A549 (cell line): ENCODE measurements around the gene KCNJ11. TPM values are rescaled to one million over a fixed set of nuclear protein-coding genes. Genes with fewer than 3 reads are reported as not detected.

Experiments used
- ATAC-seq, 2 experiments: fragments of 200-7000 bp in 1 of 2; fragments of >200 bp in 1 of 2; cut with Nextera tagmentation in 1 of 2; cut with Tn5 transposase in 1 of 2; 3 replicates each; pipeline versions ENCODE4 v1.8.0 to v1.9.1; 2018 to 2020; ENCODE audit warnings: mild to moderate bottlenecking in 1 of 2, moderate library complexity in 1 of 2
- CTCF ChIA-PET: fragments of 300-600 bp; sonication (Branson Sonifier 250); formaldehyde crosslinking; extraction: SDS; loops from one replicate; lab custom pipeline; 2021; ENCODE audit warnings: antibody characterized with exemption, inconsistent platforms; lab: Yijun Ruan, JAX
- POLR2A ChIA-PET: fragments of 350-600 bp; formaldehyde crosslinking; extraction: SDS; loops from one replicate; lab custom pipeline; 2021; ENCODE audit warnings: antibody characterized with exemption, inconsistent platforms; lab: Yijun Ruan, JAX
- DNase-seq, 2 experiments: peaks; one replicate each; pipeline versions ENCODE4 v3.0.0 to v3.0.0-alpha.2; 2011 to 2016; ENCODE audit warnings: low read depth in 1 of 2, low spot score in 1 of 2
- FAIRE-seq: peaks from 2 replicates; lab custom pipeline; 2011; peaks lifted over from hg19 to GRCh38; lab: Jason Lieb, UNC
- H3K27ac ChIP-seq, 2 experiments: fragments of >200 bp; sonication (Bioruptor Twin); formaldehyde crosslinking; 3 replicates each; pipeline ENCODE4 v1.5.1; 2016 to 2017
- H3K4me1 ChIP-seq: fragments of >200 bp; sonication (Bioruptor Twin); formaldehyde crosslinking; 3 replicates; pipeline ENCODE4 v1.6.1; 2016
- H3K4me2 ChIP-seq: fragments of >200 bp; sonication (Bioruptor Twin); formaldehyde crosslinking; 3 replicates; pipeline ENCODE4 v1.6.1; 2016
- H3K4me3 ChIP-seq: fragments of >200 bp; sonication (Bioruptor Twin); formaldehyde crosslinking; 3 replicates; pipeline ENCODE4 v1.5.1; 2016
- H3K9me3 ChIP-seq: fragments of >200 bp; sonication (Bioruptor Twin); formaldehyde crosslinking; 3 replicates; pipeline ENCODE4 v1.6.1; 2016
- BCL3 ChIP-seq: fragments of >200 bp; sonication (Bioruptor Twin); formaldehyde crosslinking; IDR thresholded peaks from 3 replicates; pipeline ENCODE4 v1.6.1; 2016
- CBX2 ChIP-seq: fragments of 200-600 bp; sonication (generic); IDR thresholded peaks from 2 replicates; pipeline ENCODE4 v1.6.1; 2016; ENCODE audit warnings: low read depth, mild to moderate bottlenecking, borderline replicate concordance
- CBX8 ChIP-seq: fragments of 200-600 bp; sonication (generic); IDR thresholded peaks from 2 replicates; pipeline ENCODE4 v1.6.1; 2016
- CEBPB ChIP-seq, 2 experiments: fragments of >200 bp in 1 of 2; sonication (Bioruptor Twin) in 1 of 2; formaldehyde crosslinking in 1 of 2; IDR thresholded peaks; 2 replicates each; pipeline ENCODE4 v1.6.1; 2012 to 2016
- CHD2 ChIP-seq: fragments of 150-350 bp; IDR thresholded peaks from 2 replicates; pipeline ENCODE4 v1.6.1; 2014; ENCODE audit warnings: low read length; ENCODE audit not compliant: partially characterized antibody
- CHD4 ChIP-seq: fragments of 200-600 bp; sonication (generic); IDR thresholded peaks from 2 replicates; pipeline ENCODE4 v1.6.1; 2016; ENCODE audit warnings: antibody characterized with exemption, mild to moderate bottlenecking, borderline replicate concordance
- E2F6 ChIP-seq: IDR thresholded peaks from 2 replicates; pipeline ENCODE4 v1.6.1; 2012; ENCODE audit warnings: low read depth, borderline replicate concordance
- EHF ChIP-seq: fragments of 250-450 bp; sonication (Bioruptor Pico); IDR thresholded peaks from 2 replicates; pipeline ENCODE4 v1.5.0; 2020; ENCODE audit warnings: mild to moderate bottlenecking
- FOXS1 ChIP-seq: fragments of 250-450 bp; sonication (Bioruptor Pico); IDR thresholded peaks from 2 replicates; pipeline ENCODE4 v1.5.0; 2020; ENCODE audit warnings: mild to moderate bottlenecking, moderate library complexity
- GATA3 ChIP-seq: IDR thresholded peaks from 2 replicates; pipeline ENCODE4 v1.6.1; 2012; ENCODE audit warnings: borderline replicate concordance
- HEYL ChIP-seq: fragments of 250-450 bp; sonication (Bioruptor Pico); IDR thresholded peaks from 2 replicates; pipeline ENCODE4 v1.8.0; 2021; ENCODE audit warnings: mild to moderate bottlenecking, moderate library complexity
- JUN ChIP-seq, 2 experiments: fragments of >200 bp; sonication (Bioruptor Twin); formaldehyde crosslinking; IDR thresholded peaks; 2 replicates in 1 of 2; 3 replicates in 1 of 2; pipeline ENCODE4 v1.6.1; 2016 to 2017
- JUNB ChIP-seq: fragments of >200 bp; sonication (Bioruptor Twin); formaldehyde crosslinking; IDR thresholded peaks from 2 replicates; pipeline ENCODE4 v1.6.1; 2016
- KDM1A ChIP-seq: fragments of 200-600 bp; sonication (generic); IDR thresholded peaks from 2 replicates; pipeline ENCODE4 v1.6.1; 2016; ENCODE audit warnings: low read depth, mild to moderate bottlenecking
- KDM5A ChIP-seq: fragments of 200-600 bp; sonication (generic); IDR thresholded peaks from 2 replicates; pipeline ENCODE4 v1.6.1; 2016; ENCODE audit warnings: antibody characterized with exemption, mild to moderate bottlenecking
- NFE2L2 ChIP-seq: fragments of 150-350 bp; conservative IDR thresholded peaks from 2 replicates; pipeline ENCODE4 v1.6.1; 2014; ENCODE audit warnings: low read length
- NPAS2 ChIP-seq: fragments of 250-450 bp; sonication (Bioruptor Pico); IDR thresholded peaks from 2 replicates; pipeline ENCODE4 v1.8.0; 2022; ENCODE audit warnings: mild to moderate bottlenecking, moderate library complexity, borderline replicate concordance
- NR3C1 ChIP-seq: fragments of >200 bp; sonication (Bioruptor Twin); formaldehyde crosslinking; IDR thresholded peaks from 3 replicates; pipeline ENCODE4 v1.6.1; 2017
- PHF8 ChIP-seq: fragments of 200-600 bp; sonication (generic); IDR thresholded peaks from 2 replicates; pipeline ENCODE4 v1.6.1; 2016; ENCODE audit warnings: low read depth, mild to moderate bottlenecking, antibody characterized with exemption, moderate library complexity, borderline replicate concordance
- POLR2AphosphoS2 ChIP-seq: conservative IDR thresholded peaks from 2 replicates; pipeline ENCODE4 v1.6.1; 2012; ENCODE audit warnings: low read length, improper control_type of control experiment, inconsistent platforms
- RAD21 ChIP-seq, 2 experiments: fragments of >200 bp in 1 of 2; sonication (Bioruptor Twin) in 1 of 2; formaldehyde crosslinking in 1 of 2; IDR thresholded peaks in 1 of 2; conservative IDR thresholded peaks in 1 of 2; 2 replicates in 1 of 2; 3 replicates in 1 of 2; pipeline ENCODE4 v1.6.1; 2012 to 2018; ENCODE audit warnings: inconsistent platforms in 1 of 2
- RCOR1 ChIP-seq: fragments of 150-350 bp; IDR thresholded peaks from 2 replicates; pipeline ENCODE4 v1.6.1; 2014; ENCODE audit warnings: antibody characterized with exemption, low read length, low read depth
- RNF2 ChIP-seq: fragments of 200-600 bp; sonication (generic); IDR thresholded peaks from 2 replicates; pipeline ENCODE4 v1.6.1; 2016; ENCODE audit warnings: low read depth, mild to moderate bottlenecking, antibody characterized with exemption, moderate library complexity, borderline replicate concordance
- SMC3 ChIP-seq: fragments of >200 bp; sonication (Bioruptor Twin); formaldehyde crosslinking; IDR thresholded peaks from 3 replicates; pipeline ENCODE4 v1.6.1; 2018; ENCODE audit warnings: inconsistent platforms
- SREBF2 ChIP-seq: fragments of 450-650 bp; IDR thresholded peaks from 2 replicates; pipeline ENCODE4 v1.6.1; 2014; ENCODE audit warnings: mild to moderate bottlenecking, moderate library complexity
- ZC3H11A ChIP-seq: fragments of 450-650 bp; IDR thresholded peaks from 2 replicates; pipeline ENCODE4 v1.6.1; 2014; ENCODE audit warnings: antibody characterized with exemption, mild to moderate bottlenecking
- ZFP36 ChIP-seq: fragments of 450-650 bp; IDR thresholded peaks from 2 replicates; pipeline ENCODE4 v1.6.1; 2014; ENCODE audit warnings: borderline replicate concordance; ENCODE audit not compliant: partially characterized antibody
- WGBS: methylation state at CpG from one replicate; pipeline ENCODE4 v1.1.6; 2017; ENCODE audit errors: missing lambda C conversion rate; 5-methylcytosine and 5-hydroxymethylcytosine counted together
- polyA plus RNA-seq, 4 experiments: library from polyadenylated mRNA; depleted of rRNA in 3 of 4; stranded (reverse); fragments of >200 nt; fragmentation: RNase III in 1 of 4; extraction: RNeasy Plus Mini Kit Qiagen cat#74134 plus additional on column Dnase treatment in 1 of 4; gene quantifications; 2 replicates in 3 of 4; 3 replicates in 1 of 4; pipeline ENCODE4 v1.2.3, GENCODE V29; 2011 to 2017
- TF ChIP-seq, protein P1 (sequence below): fragments of 150-350 bp; IDR thresholded peaks from 2 replicates; pipeline ENCODE4 v1.6.1; 2014; ENCODE audit warnings: low read depth, mild to moderate bottlenecking, low read length
- TF ChIP-seq, protein P2 (sequence below): IDR thresholded peaks from 2 replicates; pipeline ENCODE4 v1.6.1; 2012

The KCNJ11 gene
- polyA plus RNA-seq, 2 of the 4 experiments (the other 2 are of a cell fraction): 0.18 to 0.53 TPM

GRCh38 chr11:17369684-17370243 is 18.7 kb downstream of the KCNJ11 start:
- TF ChIP-seq ZFP36 (peak; percentile 97), PHF8 (no peak), NFE2L2 (no peak)
- no peak overlapping the region for H3K4me2 ChIP-seq
- H3K27ac ChIP-seq: no peak overlapping the region
- CTCF ChIA-PET: interaction anchor here (0.6 to 2.3 kb wide), 5 partner anchors 14 to 135 kb away, joined by 3 to 21 read pairs (median 4); no protein-coding TSS in a partner anchor
- FAIRE-seq (no peak), ATAC-seq (no peak), DNase-seq (no peak)
- H3K4me3 ChIP-seq: no peak overlapping the region
- 59% methylated on average over 2 of the region's 2 CpGs for WGBS
- H3K4me1 ChIP-seq: no peaks in the 10 kb centered on the region
- POLR2A ChIA-PET: no interaction called here
- H3K9me3 ChIP-seq: peaks cover 25% of the 10 kb centered on the region

DNA sequence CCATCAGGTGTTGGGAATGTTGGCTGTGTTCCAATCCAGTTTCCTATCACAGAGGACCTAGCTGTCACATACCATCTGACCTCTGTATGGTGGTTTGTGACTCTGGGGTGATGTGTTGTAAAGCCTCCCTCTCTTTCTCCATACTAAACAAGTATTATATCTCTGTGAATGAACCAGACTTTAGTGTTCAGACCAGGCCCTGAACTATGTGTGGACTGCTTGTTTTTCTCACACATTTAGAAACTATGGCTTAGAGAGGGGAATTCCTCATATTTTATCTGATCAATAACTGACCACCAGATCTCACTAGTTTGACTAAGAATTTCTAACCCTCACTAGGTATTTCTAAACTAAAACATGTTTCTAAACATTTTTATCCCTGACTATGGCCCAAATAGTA is 19.4 kb downstream of the KCNJ11 start:
- no peak overlapping the region for H3K4me2 ChIP-seq
- no peak overlapping the region for H3K4me3 ChIP-seq
- no peak overlapping the region for H3K27ac ChIP-seq
- TF ChIP-seq RAD21 (conservative IDR thresholded peaks at IDR 0.05 in 1 of 2, IDR thresholded peaks at IDR 0.05 in 1 of 2): no peak
- no peak for TF ChIP-seq EHF (CRISPR knock-in tag)
- no peak for TF ChIP-seq CBX2
- TF ChIP-seq CHD4: no peak
- TF ChIP-seq RNF2: no peak
- no peak for TF ChIP-seq KDM5A
- TF ChIP-seq KDM1A: no peak
- TF ChIP-seq NPAS2 (CRISPR knock-in tag): no peak
- no peak for TF ChIP-seq SMC3
- no peak for TF ChIP-seq ZFP36
- TF ChIP-seq JUNB: no peak
- no peak for TF ChIP-seq CHD2
- TF ChIP-seq E2F6: no peak
- TF ChIP-seq NR3C1: no peak
- DNase-seq: no peak
- no peaks in the 10 kb centered on the region for H3K4me1 ChIP-seq
- ChIA-PET POLR2A (no interaction called here), CTCF (interaction anchor here (0.6 to 4.7 kb wide), 3 partner anchors 15 to 118 kb away, joined by 4 to 31 read pairs (median 4); no protein-coding TSS in a partner anchor)
- H3K9me3 ChIP-seq: peaks cover 25% of the 10 kb centered on the region
- FAIRE-seq: no peak
- no peak for ATAC-seq

DNA sequence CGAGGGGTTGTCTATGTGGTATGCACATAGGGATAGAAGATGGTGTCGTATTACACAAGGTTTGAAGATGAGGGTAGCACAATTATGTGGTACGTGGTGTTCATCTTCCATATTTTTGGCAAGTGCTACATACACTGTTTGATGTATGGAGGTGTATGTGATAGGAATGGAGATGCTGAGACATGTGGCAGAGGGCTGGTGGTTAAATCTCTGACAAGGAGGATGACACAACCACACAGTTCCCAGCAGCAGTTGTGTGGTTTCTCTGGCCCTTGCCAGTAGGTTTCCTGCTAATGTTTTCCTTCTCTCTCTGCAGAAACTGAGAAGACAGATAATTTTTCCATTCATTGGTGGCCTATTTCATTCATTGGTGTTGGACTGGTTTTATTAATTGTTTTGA is 19.9 kb downstream of the KCNJ11 start:
- H3K4me2 ChIP-seq: no peak overlapping the region
- H3K9me3 ChIP-seq: peaks cover 25% of the 10 kb centered on the region
- H3K4me1 ChIP-seq: no peaks in the 10 kb centered on the region
- DNase-seq: no peak
- no peak for ATAC-seq
- POLR2A ChIA-PET: no interaction called here
- H3K4me3 ChIP-seq: no peak overlapping the region
- FAIRE-seq: no peak
- TF ChIP-seq RAD21 (conservative IDR thresholded peaks at IDR 0.05 in 1 of 2, IDR thresholded peaks at IDR 0.05 in 1 of 2) (no peak), GATA3 (no peak), CHD2 (no peak), CBX8 (no peak), BCL3 (no peak), POLR2AphosphoS2 (no peak), CEBPB (IDR thresholded peaks at IDR 0.05) (no peak), JUN (IDR thresholded peaks at IDR 0.05) (no peak), SREBF2 (no peak), RCOR1 (no peak), FOXS1 (CRISPR knock-in tag) (no peak), ZC3H11A (no peak), HEYL (CRISPR knock-in tag) (no peak)
- TF ChIP-seq, protein P1, sequence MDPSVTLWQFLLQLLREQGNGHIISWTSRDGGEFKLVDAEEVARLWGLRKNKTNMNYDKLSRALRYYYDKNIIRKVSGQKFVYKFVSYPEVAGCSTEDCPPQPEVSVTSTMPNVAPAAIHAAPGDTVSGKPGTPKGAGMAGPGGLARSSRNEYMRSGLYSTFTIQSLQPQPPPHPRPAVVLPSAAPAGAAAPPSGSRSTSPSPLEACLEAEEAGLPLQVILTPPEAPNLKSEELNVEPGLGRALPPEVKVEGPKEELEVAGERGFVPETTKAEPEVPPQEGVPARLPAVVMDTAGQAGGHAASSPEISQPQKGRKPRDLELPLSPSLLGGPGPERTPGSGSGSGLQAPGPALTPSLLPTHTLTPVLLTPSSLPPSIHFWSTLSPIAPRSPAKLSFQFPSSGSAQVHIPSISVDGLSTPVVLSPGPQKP: no peak
- TF ChIP-seq, protein P2, sequence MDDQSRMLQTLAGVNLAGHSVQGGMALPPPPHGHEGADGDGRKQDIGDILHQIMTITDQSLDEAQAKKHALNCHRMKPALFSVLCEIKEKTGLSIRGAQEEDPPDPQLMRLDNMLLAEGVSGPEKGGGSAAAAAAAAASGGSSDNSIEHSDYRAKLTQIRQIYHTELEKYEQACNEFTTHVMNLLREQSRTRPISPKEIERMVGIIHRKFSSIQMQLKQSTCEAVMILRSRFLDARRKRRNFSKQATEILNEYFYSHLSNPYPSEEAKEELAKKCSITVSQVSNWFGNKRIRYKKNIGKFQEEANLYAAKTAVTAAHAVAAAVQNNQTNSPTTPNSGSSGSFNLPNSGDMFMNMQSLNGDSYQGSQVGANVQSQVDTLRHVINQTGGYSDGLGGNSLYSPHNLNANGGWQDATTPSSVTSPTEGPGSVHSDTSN: no peak
- CTCF ChIA-PET: interaction anchor here (1.5 to 4.7 kb wide), 2 partner anchors 15 kb away, joined by 4 to 31 read pairs; no protein-coding TSS in a partner anchor
- no peak overlapping the region for H3K27ac ChIP-seq
- WGBS: 80% methylated on average over 3 of the region's 3 CpGs
